ENCODE data around the gene MINDY1.

DNA sequence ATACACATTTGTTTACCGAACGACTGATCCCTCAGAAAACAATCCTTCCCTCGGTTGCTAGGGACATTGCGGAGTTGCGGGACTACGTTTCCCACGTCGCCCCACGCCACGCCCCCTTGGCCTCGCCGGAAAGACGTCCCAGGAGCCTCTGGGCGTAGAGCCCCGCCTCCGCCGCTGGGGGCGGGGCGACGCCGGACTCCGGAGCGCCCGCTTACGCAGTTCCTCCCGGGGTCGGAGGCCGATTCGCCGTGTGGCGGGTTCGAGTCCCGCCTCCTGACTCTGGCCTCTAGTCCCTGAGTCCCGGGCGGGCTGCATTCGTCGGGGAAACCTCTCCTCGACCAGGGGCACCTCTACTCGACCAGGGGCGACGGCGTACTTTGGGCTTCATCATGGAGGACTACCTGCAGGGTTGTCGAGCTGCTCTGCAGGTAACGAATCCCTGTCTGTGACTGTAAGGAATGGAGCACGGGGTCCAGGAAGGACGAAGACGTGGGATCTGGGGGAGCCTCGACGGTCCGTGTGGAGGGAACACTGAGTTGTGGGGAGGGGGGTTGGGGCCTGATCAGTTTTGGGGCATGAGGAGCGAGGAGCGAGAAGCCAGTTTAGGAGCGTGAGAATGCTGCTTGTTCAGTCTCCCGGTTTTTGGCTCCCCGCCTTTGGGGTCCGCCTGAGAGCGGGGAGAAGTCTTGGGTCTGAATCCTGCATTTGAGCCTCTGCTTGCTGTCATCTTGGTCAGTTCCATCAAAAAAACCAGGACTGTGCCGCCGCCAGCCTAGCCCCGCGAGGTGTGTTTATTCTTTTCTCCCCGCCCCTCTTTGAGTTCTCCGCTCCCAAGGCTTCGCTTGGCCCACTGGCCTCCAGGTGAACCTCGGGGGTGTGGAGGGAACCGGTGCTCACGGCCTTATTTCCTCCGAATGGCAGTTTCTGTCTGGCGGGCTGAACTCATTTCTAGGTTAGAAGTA lies 1.8 kb upstream of the MINDY1 start, which contains the start of gene PRUNE1:
- TF ChIP-seq, protein P1, sequence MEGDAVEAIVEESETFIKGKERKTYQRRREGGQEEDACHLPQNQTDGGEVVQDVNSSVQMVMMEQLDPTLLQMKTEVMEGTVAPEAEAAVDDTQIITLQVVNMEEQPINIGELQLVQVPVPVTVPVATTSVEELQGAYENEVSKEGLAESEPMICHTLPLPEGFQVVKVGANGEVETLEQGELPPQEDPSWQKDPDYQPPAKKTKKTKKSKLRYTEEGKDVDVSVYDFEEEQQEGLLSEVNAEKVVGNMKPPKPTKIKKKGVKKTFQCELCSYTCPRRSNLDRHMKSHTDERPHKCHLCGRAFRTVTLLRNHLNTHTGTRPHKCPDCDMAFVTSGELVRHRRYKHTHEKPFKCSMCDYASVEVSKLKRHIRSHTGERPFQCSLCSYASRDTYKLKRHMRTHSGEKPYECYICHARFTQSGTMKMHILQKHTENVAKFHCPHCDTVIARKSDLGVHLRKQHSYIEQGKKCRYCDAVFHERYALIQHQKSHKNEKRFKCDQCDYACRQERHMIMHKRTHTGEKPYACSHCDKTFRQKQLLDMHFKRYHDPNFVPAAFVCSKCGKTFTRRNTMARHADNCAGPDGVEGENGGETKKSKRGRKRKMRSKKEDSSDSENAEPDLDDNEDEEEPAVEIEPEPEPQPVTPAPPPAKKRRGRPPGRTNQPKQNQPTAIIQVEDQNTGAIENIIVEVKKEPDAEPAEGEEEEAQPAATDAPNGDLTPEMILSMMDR (IDR thresholded peaks at IDR 0.05; ENCODE audit: poor library complexity, severe bottlenecking), result no peak
- TF ChIP-seq EP300 (conservative IDR thresholded peaks at IDR 0.05; ENCODE audit: poor library complexity, severe bottlenecking) (peak; percentile 69), POLR2AphosphoS5 (IDR thresholded peaks at IDR 0.05) (peak; percentile 36), EZH2 (IDR thresholded peaks at IDR 0.05; ENCODE audit: borderline replicate concordance, insufficient read depth, low read length, poor library complexity, severe bottlenecking) (no peak), SMC3 (conservative IDR thresholded peaks at IDR 0.05; ENCODE audit: poor library complexity) (peak; percentile 20), TAF1 (IDR thresholded peaks at IDR 0.05; ENCODE audit: low read depth) (peak; percentile 57), RAD21 (conservative IDR thresholded peaks at IDR 0.05) (no peak), MXI1 (conservative IDR thresholded peaks at IDR 0.05; ENCODE audit: poor library complexity, severe bottlenecking) (peak; percentile 32)
- TF ChIP-seq, protein P2, sequence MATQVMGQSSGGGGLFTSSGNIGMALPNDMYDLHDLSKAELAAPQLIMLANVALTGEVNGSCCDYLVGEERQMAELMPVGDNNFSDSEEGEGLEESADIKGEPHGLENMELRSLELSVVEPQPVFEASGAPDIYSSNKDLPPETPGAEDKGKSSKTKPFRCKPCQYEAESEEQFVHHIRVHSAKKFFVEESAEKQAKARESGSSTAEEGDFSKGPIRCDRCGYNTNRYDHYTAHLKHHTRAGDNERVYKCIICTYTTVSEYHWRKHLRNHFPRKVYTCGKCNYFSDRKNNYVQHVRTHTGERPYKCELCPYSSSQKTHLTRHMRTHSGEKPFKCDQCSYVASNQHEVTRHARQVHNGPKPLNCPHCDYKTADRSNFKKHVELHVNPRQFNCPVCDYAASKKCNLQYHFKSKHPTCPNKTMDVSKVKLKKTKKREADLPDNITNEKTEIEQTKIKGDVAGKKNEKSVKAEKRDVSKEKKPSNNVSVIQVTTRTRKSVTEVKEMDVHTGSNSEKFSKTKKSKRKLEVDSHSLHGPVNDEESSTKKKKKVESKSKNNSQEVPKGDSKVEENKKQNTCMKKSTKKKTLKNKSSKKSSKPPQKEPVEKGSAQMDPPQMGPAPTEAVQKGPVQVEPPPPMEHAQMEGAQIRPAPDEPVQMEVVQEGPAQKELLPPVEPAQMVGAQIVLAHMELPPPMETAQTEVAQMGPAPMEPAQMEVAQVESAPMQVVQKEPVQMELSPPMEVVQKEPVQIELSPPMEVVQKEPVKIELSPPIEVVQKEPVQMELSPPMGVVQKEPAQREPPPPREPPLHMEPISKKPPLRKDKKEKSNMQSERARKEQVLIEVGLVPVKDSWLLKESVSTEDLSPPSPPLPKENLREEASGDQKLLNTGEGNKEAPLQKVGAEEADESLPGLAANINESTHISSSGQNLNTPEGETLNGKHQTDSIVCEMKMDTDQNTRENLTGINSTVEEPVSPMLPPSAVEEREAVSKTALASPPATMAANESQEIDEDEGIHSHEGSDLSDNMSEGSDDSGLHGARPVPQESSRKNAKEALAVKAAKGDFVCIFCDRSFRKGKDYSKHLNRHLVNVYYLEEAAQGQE (IDR thresholded peaks at IDR 0.05; ENCODE audit: borderline replicate concordance), result no peak
